ENCODE measurements around the gene ASB3. TPM values are rescaled to one million over a fixed set of nuclear protein-coding genes. Genes with fewer than 3 reads are reported as not detected.

Gene ASB3
- total and polyA plus RNA-seq, 9 of the 15 experiments (the other 6 are each of a cell fraction or from before 2014, with no cell fraction given): 13.6 to 35.3 (median 18.7) TPM

- Histone ChIP-seq H3K9me3 (replicated peaks; ENCODE audit: control insufficient read depth, insufficient read depth, low read depth, low read length) (no peaks in the 10 kb centered on the region), H3K4me1 (replicated peaks in 1 of 2; ENCODE audit: control insufficient read depth in 2 of 2, insufficient read depth in 2 of 2, low read length in 2 of 2) (peaks cover 4 to 11% of the 10 kb centered on the region in 2 experiments; a peak in 4 of 5 replicates), H3K79me2 (ENCODE audit: control insufficient read depth, insufficient read depth, low read length) (peaks cover 97% of the 10 kb centered on the region), H3K27me3 (ENCODE audit: control insufficient read depth in 2 of 2, insufficient read depth in 2 of 2, low read length in 2 of 2) (no peaks in the 10 kb centered on the region; a peak in 1 of 5 replicates), H2AFZ (ENCODE audit: low read depth, low read length) (no peak overlapping the region), H3K4me3 (0 out of 2 replicates have a peak overlapping the region, but pooled peaks have one; percentile 94), H3K4me2 (ENCODE audit: insufficient read depth, low read length) (peak overlapping the region; percentile 100; the same call in 1 of the 2 replicates), H3K9me1 (ENCODE audit: control insufficient read depth, insufficient read depth, low read length) (no peaks in the 10 kb centered on the region), H3K9ac (ENCODE audit: insufficient read depth in 1 of 2, low read depth in 2 of 2, low read length in 2 of 2) (peak overlapping the region in 1 of 2 experiments; percentile 93; a peak in 3 of 4 replicates), H3K27ac (ENCODE audit: extremely low read depth, low read depth, low read length) (0 out of 3 replicates have a peak overlapping the region, but pooled peaks have one; percentile 26), H4K20me1 (replicated peaks; ENCODE audit: control insufficient read depth, insufficient read depth, low read length) (no peaks in the 10 kb centered on the region; the same call in 1 of the 2 replicates), H3K36me3 (ENCODE audit: control insufficient read depth, insufficient read depth, low read length) (peaks cover 28% of the 10 kb centered on the region; the same call in 2 of the 3 replicates)
- no peak for FAIRE-seq
- ATAC-seq: no peak
- CTCF ChIA-PET (ENCODE audit: low intra/inter-chr PET ratio): interaction anchor here (0.7 kb wide), 1 partner anchor 140 kb away, joined by 4 read pairs; no protein-coding TSS in a partner anchor
- no TSS peak for BruUV-seq (replicated peaks)
- POLR2A ChIA-PET: interaction anchor here (1.3 to 5.8 kb wide), 2 partner anchors 16 to 20 kb away, joined by 4 to 45 read pairs; partner anchors contain the start of gene CHAC2
- intact Hi-C loops (cut with micrococcal nuclease): no loop called here
- DNase-seq (ENCODE audit: extremely low read depth in 1 of 4, low spot score in 3 of 4): no peak
- in situ Hi-C loops (cut with MboI): no loop called here
- no peak for TF ChIP-seq ARID4B (CRISPR knock-in tag; IDR thresholded peaks at IDR 0.05)
- TF ChIP-seq ZNF140 (CRISPR knock-in tag; IDR thresholded peaks at IDR 0.05): no peak
- no peak for TF ChIP-seq RBM34 (IDR thresholded peaks at IDR 0.05; ENCODE audit: borderline replicate concordance, insufficient read depth, low read length)
- TF ChIP-seq TCF7 (IDR thresholded peaks at IDR 0.05; ENCODE audit: borderline replicate concordance): no peak
- no peak for TF ChIP-seq THRA (IDR thresholded peaks at IDR 0.05)
- TF ChIP-seq ZNF407 (IDR thresholded peaks at IDR 0.05; ENCODE audit: low read depth): no peak
- no peak for TF ChIP-seq ZNF197 (CRISPR knock-in tag; IDR thresholded peaks at IDR 0.05; ENCODE audit: low read depth)
- TF ChIP-seq TCFL5 (CRISPR knock-in tag; conservative IDR thresholded peaks at IDR 0.05): no peak
Observed at GRCh38 chr2:53784436-53784835, 2.3 kb downstream of the ASB3 start.
